GM23338 (cell line): ENCODE results near the gene CES2. TPM values are rescaled to one million over a fixed set of nuclear protein-coding genes. Genes with fewer than 3 reads are reported as not detected.

Experiments used
- ATAC-seq: fragments of 200-7000 bp; cut with Tn5 transposase; 3 replicates; pipeline ENCODE4 v1.9.1; 2020
- DNase-seq: peaks from one replicate; pipeline ENCODE4 v3.0.0-alpha.2; 2015; ENCODE audit warnings: low spot score
- H2AFZ ChIP-seq: fragments of 200-600 bp; sonication (generic); 2 replicates; pipeline ENCODE4 v1.8.0; 2016; ENCODE audit warnings: antibody characterized with exemption, mild to moderate bottlenecking, moderate library complexity
- H3F3A ChIP-seq: fragments of 200-600 bp; sonication (generic); replicated peaks from 2 replicates; pipeline ENCODE4 v1.8.0; 2017; ENCODE audit warnings: antibody characterized with exemption, mixed run types, low read depth
- H3K27ac ChIP-seq: fragments of 200-600 bp; sonication (generic); 2 replicates; pipeline ENCODE4 v1.6.1; 2016; ENCODE audit warnings: low read depth
- H3K27me3 ChIP-seq: fragments of 200-600 bp; sonication (generic); 2 replicates; pipeline ENCODE4 v1.8.0; 2016; ENCODE audit warnings: mild to moderate bottlenecking, mixed run types, moderate library complexity; ENCODE audit not compliant: insufficient read depth
- H3K36me3 ChIP-seq: fragments of 200-600 bp; sonication (generic); 2 replicates; pipeline ENCODE4 v1.8.0; 2016; ENCODE audit warnings: mild to moderate bottlenecking; ENCODE audit not compliant: insufficient read depth
- H3K4me1 ChIP-seq: fragments of 200-600 bp; sonication (generic); 2 replicates; pipeline ENCODE4 v1.8.0; 2016; ENCODE audit warnings: mild to moderate bottlenecking, moderate library complexity; ENCODE audit not compliant: insufficient read depth
- H3K4me2 ChIP-seq: fragments of 200-600 bp; sonication (generic); 2 replicates; pipeline ENCODE4 v1.7.1; 2017; ENCODE audit warnings: mixed run types
- H3K4me3 ChIP-seq: fragments of 200-600 bp; sonication (generic); 2 replicates; pipeline ENCODE4 v1.6.1; 2016; ENCODE audit warnings: mixed run types
- H3K79me2 ChIP-seq: fragments of 200-600 bp; sonication (generic); replicated peaks from 2 replicates; pipeline ENCODE4 v1.8.0; 2017; ENCODE audit warnings: mild to moderate bottlenecking; ENCODE audit not compliant: insufficient read depth
- H3K9me2 ChIP-seq: fragments of 200-600 bp; sonication (generic); 2 replicates; pipeline ENCODE4 v1.8.0; 2017; ENCODE audit not compliant: insufficient read depth
- H4K20me1 ChIP-seq: fragments of 200-600 bp; sonication (generic); replicated peaks from 2 replicates; pipeline ENCODE4 v1.8.0; 2017; ENCODE audit warnings: mild to moderate bottlenecking; ENCODE audit not compliant: insufficient read depth
- H3K27ac Mint-ChIP-seq: 2 replicates; pipeline ENCODE4 v1.8.0; 2020; ENCODE audit warnings: inconsistent platforms, mild to moderate bottlenecking, moderate library complexity, mixed read lengths
- H3K27me3 Mint-ChIP-seq: 3 replicates; pipeline ENCODE4 v1.8.0; 2022; ENCODE audit warnings: low read depth, mild to moderate bottlenecking, moderate library complexity, mixed read lengths, inconsistent platforms; ENCODE audit not compliant: insufficient read depth, poor library complexity
- H3K36me3 Mint-ChIP-seq: 3 replicates; pipeline ENCODE4 v1.8.0; 2021; ENCODE audit warnings: low read depth, mild to moderate bottlenecking, inconsistent platforms, moderate library complexity, mixed read lengths
- H3K4me1 Mint-ChIP-seq: 3 replicates; pipeline ENCODE4 v1.8.0; 2020; ENCODE audit warnings: mild to moderate bottlenecking, inconsistent platforms, mixed read lengths
- H3K4me3 Mint-ChIP-seq: 3 replicates; pipeline ENCODE4 v1.8.0; 2021; ENCODE audit warnings: moderate library complexity, mild to moderate bottlenecking, inconsistent platforms, mixed read lengths
- H3K9me3 Mint-ChIP-seq: 3 replicates; pipeline ENCODE4 v1.8.0; 2020; ENCODE audit warnings: moderate library complexity, mild to moderate bottlenecking, inconsistent platforms, mixed read lengths
- CREB1 ChIP-seq: fragments of 250-450 bp; sonication (Bioruptor Pico); IDR thresholded peaks from 2 replicates; pipeline ENCODE4 v1.5.0; 2020; ENCODE audit warnings: low read depth, mild to moderate bottlenecking, moderate library complexity
- EZH2 ChIP-seq: fragments of 200-600 bp; sonication (generic); IDR thresholded peaks from one replicate; pipeline ENCODE4 v1.8.0; 2017; ENCODE audit warnings: antibody characterized with exemption, mild to moderate bottlenecking, low read depth; ENCODE audit not compliant: unreplicated experiment
- EZH2phosphoT487 ChIP-seq: fragments of 200-600 bp; sonication (generic); IDR thresholded peaks from one replicate; pipeline ENCODE4 v1.8.1; 2018; ENCODE audit warnings: antibody characterized with exemption; ENCODE audit not compliant: unreplicated experiment
- JUNB ChIP-seq: IDR thresholded peaks from one replicate; pipeline ENCODE4 v1.6.1; 2016; ENCODE audit warnings: antibody characterized with exemption; ENCODE audit not compliant: unreplicated experiment
- NANOG ChIP-seq: IDR thresholded peaks from 2 replicates; pipeline ENCODE4 v1.6.1; 2016; ENCODE audit warnings: antibody characterized with exemption, borderline replicate concordance
- POLR2AphosphoS5 ChIP-seq: IDR thresholded peaks from 2 replicates; pipeline ENCODE4 v1.6.1; 2016; ENCODE audit warnings: antibody characterized with exemption, low read depth
- STAT1 ChIP-seq: IDR thresholded peaks from one replicate; pipeline ENCODE4 v1.6.1; 2016; ENCODE audit warnings: antibody characterized with exemption; ENCODE audit not compliant: unreplicated experiment
- ZNF114 ChIP-seq: fragments of 250-450 bp; sonication (Bioruptor Pico); IDR thresholded peaks from 2 replicates; pipeline ENCODE4 v1.5.0; 2020; ENCODE audit warnings: mild to moderate bottlenecking, moderate library complexity
- ZNF331 ChIP-seq: fragments of 250-450 bp; sonication (Bioruptor Pico); IDR thresholded peaks from 2 replicates; pipeline ENCODE4 v1.5.0; 2020; ENCODE audit warnings: low read depth, mild to moderate bottlenecking, moderate library complexity
- polyA plus RNA-seq: library from polyadenylated mRNA; unstranded; fragments of >200 nt; fragmentation: Nextera tagmentation; extraction: Ambion mirVana; gene quantifications from 2 replicates; pipeline ENCODE4 v1.2.1, GENCODE V29; 2016
- total RNA-seq: library from RNA; depleted of rRNA; stranded (reverse); fragments of >200 nt; shearing (Covaris generic); gene quantifications from 2 replicates; pipeline ENCODE4 v1.2.3, GENCODE V29; 2014
- TF ChIP-seq, protein P1 (sequence below): IDR thresholded peaks from 2 replicates; pipeline ENCODE4 v1.6.1; 2016; ENCODE audit warnings: antibody characterized with exemption
- TF ChIP-seq, protein P2 (sequence below), 2 experiments: fragments of 200-600 bp in 1 of 2; sonication (generic) in 1 of 2; conservative IDR thresholded peaks; 2 replicates each; pipeline versions ENCODE4 v1.5.1 to v1.6.1; 2016 to 2017; ENCODE audit warnings: antibody characterized with exemption in 2 of 2, low read depth in 2 of 2, mild to moderate bottlenecking in 2 of 2, moderate library complexity in 1 of 2
- TF ChIP-seq, protein P3 (sequence below): fragments of 250-450 bp; sonication (Bioruptor Pico); IDR thresholded peaks from 2 replicates; pipeline ENCODE4 v1.5.0; 2020; ENCODE audit warnings: mild to moderate bottlenecking, moderate library complexity
- TF ChIP-seq, protein P4 (sequence below): IDR thresholded peaks from one replicate; pipeline ENCODE4 v1.6.1; 2018; ENCODE audit warnings: antibody characterized with exemption; ENCODE audit not compliant: unreplicated experiment

CES2 gene
- total and polyA plus RNA-seq, 2 experiments from 2014 or later, result 5.0 to 9.3 TPM

DNA sequence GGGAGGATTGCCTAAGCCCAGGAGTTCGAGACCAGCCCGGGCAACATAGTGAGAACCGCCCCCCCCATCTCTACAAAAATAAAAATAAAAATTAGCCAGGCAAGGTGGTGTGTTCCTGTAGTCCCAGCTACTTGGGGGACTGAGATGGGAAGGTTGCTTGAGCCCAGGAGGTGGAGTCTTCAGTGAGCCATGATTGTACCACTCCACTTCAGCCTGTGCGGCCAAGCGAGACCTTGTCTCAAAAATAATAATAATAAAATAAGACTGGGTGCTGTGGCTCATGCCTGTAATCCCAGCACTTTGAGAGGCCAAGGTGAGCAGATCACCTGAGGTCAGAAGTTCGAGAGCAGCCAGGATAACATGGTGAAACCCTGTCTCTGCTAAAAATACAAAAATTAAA lies 43.5 kb upstream of the CES2 start:
- H3K4me3 ChIP-seq, result no peak overlapping the region
- peaks cover 21% of the 10 kb centered on the region; the same call in 2 of the 3 replicates for H3K36me3 Mint-ChIP-seq
- no peak for ATAC-seq

More for the DNA sequence above, 43.5 kb upstream of the CES2 start:
- no peak overlapping the region for H3K4me2 ChIP-seq
- H3K9me3 Mint-ChIP-seq, result no peaks in the 10 kb centered on the region; the same call in 2 of the 3 replicates
- no peaks in the 10 kb centered on the region for H3K9me2 ChIP-seq
- H3K4me1 Mint-ChIP-seq, result peaks cover 7% of the 10 kb centered on the region; the same call in 1 of the 3 replicates
- H3K4me3 Mint-ChIP-seq, result no peak overlapping the region
- H3K36me3 ChIP-seq, result no peaks in the 10 kb centered on the region
- no peaks in the 10 kb centered on the region for H3K27me3 ChIP-seq
- 0 out of 2 replicates have a peak, but pooled peaks cover 7% of the 10 kb centered on the region for H3K79me2 ChIP-seq
- H3K27me3 Mint-ChIP-seq, result peaks cover 5% of the 10 kb centered on the region
- DNase-seq, result no peak
- no peak overlapping the region for H3K27ac Mint-ChIP-seq
- TF ChIP-seq ZNF331 (CRISPR knock-in tag) (no peak), EZH2 (no peak), NANOG (no peak), CREB1 (CRISPR knock-in tag) (no peak), STAT1 (no peak), EZH2phosphoT487 (no peak), JUNB (no peak), ZNF114 (CRISPR knock-in tag) (no peak), POLR2AphosphoS5 (no peak)
- TF ChIP-seq, protein P1, sequence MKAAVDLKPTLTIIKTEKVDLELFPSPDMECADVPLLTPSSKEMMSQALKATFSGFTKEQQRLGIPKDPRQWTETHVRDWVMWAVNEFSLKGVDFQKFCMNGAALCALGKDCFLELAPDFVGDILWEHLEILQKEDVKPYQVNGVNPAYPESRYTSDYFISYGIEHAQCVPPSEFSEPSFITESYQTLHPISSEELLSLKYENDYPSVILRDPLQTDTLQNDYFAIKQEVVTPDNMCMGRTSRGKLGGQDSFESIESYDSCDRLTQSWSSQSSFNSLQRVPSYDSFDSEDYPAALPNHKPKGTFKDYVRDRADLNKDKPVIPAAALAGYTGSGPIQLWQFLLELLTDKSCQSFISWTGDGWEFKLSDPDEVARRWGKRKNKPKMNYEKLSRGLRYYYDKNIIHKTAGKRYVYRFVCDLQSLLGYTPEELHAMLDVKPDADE, result no peak
- TF ChIP-seq, protein P2, sequence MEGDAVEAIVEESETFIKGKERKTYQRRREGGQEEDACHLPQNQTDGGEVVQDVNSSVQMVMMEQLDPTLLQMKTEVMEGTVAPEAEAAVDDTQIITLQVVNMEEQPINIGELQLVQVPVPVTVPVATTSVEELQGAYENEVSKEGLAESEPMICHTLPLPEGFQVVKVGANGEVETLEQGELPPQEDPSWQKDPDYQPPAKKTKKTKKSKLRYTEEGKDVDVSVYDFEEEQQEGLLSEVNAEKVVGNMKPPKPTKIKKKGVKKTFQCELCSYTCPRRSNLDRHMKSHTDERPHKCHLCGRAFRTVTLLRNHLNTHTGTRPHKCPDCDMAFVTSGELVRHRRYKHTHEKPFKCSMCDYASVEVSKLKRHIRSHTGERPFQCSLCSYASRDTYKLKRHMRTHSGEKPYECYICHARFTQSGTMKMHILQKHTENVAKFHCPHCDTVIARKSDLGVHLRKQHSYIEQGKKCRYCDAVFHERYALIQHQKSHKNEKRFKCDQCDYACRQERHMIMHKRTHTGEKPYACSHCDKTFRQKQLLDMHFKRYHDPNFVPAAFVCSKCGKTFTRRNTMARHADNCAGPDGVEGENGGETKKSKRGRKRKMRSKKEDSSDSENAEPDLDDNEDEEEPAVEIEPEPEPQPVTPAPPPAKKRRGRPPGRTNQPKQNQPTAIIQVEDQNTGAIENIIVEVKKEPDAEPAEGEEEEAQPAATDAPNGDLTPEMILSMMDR (conservative IDR thresholded peaks at IDR 0.05; ENCODE audit: low read depth in 2 of 2), result no peak
- TF ChIP-seq, protein P3, sequence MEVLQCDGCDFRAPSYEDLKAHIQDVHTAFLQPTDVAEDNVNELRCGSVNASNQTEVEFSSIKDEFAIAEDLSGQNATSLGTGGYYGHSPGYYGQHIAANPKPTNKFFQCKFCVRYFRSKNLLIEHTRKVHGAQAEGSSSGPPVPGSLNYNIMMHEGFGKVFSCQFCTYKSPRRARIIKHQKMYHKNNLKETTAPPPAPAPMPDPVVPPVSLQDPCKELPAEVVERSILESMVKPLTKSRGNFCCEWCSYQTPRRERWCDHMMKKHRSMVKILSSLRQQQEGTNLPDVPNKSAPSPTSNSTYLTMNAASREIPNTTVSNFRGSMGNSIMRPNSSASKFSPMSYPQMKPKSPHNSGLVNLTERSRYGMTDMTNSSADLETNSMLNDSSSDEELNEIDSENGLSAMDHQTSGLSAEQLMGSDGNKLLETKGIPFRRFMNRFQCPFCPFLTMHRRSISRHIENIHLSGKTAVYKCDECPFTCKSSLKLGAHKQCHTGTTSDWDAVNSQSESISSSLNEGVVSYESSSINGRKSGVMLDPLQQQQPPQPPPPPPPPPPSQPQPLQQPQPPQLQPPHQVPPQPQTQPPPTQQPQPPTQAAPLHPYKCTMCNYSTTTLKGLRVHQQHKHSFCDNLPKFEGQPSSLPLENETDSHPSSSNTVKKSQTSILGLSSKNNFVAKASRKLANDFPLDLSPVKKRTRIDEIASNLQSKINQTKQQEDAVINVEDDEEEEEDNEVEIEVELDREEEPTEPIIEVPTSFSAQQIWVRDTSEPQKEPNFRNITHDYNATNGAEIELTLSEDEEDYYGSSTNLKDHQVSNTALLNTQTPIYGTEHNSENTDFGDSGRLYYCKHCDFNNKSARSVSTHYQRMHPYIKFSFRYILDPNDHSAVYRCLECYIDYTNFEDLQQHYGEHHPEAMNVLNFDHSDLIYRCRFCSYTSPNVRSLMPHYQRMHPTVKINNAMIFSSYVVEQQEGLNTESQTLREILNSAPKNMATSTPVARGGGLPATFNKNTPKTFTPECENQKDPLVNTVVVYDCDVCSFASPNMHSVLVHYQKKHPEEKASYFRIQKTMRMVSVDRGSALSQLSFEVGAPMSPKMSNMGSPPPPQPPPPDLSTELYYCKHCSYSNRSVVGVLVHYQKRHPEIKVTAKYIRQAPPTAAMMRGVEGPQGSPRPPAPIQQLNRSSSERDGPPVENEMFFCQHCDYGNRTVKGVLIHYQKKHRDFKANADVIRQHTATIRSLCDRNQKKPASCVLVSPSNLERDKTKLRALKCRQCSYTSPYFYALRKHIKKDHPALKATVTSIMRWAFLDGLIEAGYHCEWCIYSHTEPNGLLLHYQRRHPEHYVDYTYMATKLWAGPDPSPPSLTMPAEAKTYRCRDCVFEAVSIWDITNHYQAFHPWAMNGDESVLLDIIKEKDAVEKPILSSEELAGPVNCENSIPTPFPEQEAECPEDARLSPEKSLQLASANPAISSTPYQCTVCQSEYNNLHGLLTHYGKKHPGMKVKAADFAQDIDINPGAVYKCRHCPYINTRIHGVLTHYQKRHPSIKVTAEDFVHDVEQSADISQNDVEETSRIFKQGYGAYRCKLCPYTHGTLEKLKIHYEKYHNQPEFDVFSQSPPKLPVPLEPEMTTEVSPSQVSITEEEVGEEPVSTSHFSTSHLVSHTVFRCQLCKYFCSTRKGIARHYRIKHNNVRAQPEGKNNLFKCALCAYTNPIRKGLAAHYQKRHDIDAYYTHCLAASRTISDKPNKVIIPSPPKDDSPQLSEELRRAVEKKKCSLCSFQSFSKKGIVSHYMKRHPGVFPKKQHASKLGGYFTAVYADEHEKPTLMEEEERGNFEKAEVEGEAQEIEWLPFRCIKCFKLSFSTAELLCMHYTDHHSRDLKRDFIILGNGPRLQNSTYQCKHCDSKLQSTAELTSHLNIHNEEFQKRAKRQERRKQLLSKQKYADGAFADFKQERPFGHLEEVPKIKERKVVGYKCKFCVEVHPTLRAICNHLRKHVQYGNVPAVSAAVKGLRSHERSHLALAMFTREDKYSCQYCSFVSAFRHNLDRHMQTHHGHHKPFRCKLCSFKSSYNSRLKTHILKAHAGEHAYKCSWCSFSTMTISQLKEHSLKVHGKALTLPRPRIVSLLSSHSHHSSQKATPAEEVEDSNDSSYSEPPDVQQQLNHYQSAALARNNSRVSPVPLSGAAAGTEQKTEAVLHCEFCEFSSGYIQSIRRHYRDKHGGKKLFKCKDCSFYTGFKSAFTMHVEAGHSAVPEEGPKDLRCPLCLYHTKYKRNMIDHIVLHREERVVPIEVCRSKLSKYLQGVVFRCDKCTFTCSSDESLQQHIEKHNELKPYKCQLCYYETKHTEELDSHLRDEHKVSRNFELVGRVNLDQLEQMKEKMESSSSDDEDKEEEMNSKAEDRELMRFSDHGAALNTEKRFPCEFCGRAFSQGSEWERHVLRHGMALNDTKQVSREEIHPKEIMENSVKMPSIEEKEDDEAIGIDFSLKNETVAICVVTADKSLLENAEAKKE (CRISPR knock-in tag), result no peak
- TF ChIP-seq, protein P4, sequence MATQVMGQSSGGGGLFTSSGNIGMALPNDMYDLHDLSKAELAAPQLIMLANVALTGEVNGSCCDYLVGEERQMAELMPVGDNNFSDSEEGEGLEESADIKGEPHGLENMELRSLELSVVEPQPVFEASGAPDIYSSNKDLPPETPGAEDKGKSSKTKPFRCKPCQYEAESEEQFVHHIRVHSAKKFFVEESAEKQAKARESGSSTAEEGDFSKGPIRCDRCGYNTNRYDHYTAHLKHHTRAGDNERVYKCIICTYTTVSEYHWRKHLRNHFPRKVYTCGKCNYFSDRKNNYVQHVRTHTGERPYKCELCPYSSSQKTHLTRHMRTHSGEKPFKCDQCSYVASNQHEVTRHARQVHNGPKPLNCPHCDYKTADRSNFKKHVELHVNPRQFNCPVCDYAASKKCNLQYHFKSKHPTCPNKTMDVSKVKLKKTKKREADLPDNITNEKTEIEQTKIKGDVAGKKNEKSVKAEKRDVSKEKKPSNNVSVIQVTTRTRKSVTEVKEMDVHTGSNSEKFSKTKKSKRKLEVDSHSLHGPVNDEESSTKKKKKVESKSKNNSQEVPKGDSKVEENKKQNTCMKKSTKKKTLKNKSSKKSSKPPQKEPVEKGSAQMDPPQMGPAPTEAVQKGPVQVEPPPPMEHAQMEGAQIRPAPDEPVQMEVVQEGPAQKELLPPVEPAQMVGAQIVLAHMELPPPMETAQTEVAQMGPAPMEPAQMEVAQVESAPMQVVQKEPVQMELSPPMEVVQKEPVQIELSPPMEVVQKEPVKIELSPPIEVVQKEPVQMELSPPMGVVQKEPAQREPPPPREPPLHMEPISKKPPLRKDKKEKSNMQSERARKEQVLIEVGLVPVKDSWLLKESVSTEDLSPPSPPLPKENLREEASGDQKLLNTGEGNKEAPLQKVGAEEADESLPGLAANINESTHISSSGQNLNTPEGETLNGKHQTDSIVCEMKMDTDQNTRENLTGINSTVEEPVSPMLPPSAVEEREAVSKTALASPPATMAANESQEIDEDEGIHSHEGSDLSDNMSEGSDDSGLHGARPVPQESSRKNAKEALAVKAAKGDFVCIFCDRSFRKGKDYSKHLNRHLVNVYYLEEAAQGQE, result no peak
- H4K20me1 ChIP-seq, result no peaks in the 10 kb centered on the region; the same call in 1 of the 2 replicates
- H3K4me1 ChIP-seq, result no peaks in the 10 kb centered on the region; the same call in 1 of the 2 replicates
- no peak overlapping the region for H3K27ac ChIP-seq
- no peak overlapping the region for H2AFZ ChIP-seq
- 0 out of 2 replicates have a peak, but pooled peaks cover 4% of the 10 kb centered on the region for H3F3A ChIP-seq
